Hematopoietic multipotent progenitor cell treated with erythropoietin and hydrocortisone succinate and interleukin-3 and kit ligand, for 15 days (in vitro differentiated cells): ENCODE results near the gene HGFAC.

ENCODE experiments used
- DNase-seq: peaks from one replicate; pipeline ENCODE4 v3.0.0-alpha.2; 2015; ENCODE audit warnings: low spot score

The HGFAC gene

GRCh38 chr4:3486541-3487540 lies 45.1 kb downstream of the HGFAC start:
- no peak for DNase-seq

GRCh38 chr4:3487861-3488260 lies 46.1 kb downstream of the HGFAC start:
- DNase-seq: no peak

- no peak for DNase-seq
Observed at GRCh38 chr4:3488820-3489219, 47.1 kb downstream of the HGFAC start.

GRCh38 chr4:3489451-3489962 lies 47.7 kb downstream of the HGFAC start:
- no peak for DNase-seq

GRCh38 chr4:3491681-3492405 lies 50.1 kb downstream of the HGFAC start:
- no peak for DNase-seq

- no peak for DNase-seq
Observed at GRCh38 chr4:3492741-3493719, 51.3 kb downstream of the HGFAC start.

GRCh38 chr4:3493720-3494461 lies 52.1 kb downstream of the HGFAC start:
- DNase-seq: no peak

GRCh38 chr4:3494462-3494871 lies 52.7 kb downstream of the HGFAC start:
- no peak for DNase-seq

GRCh38 chr4:3495204-3495975 lies 53.6 kb downstream of the HGFAC start:
- DNase-seq: no peak

GRCh38 chr4:3496021-3496420 lies 54.3 kb downstream of the HGFAC start:
- DNase-seq: no peak

- no peak for DNase-seq
Observed at GRCh38 chr4:3497095-3497494, 55.3 kb downstream of the HGFAC start.

- DNase-seq: no peak
Observed at GRCh38 chr4:3497523-3498389, 56.0 kb downstream of the HGFAC start.

- no peak for DNase-seq
Observed at GRCh38 chr4:3498407-3498806, 56.6 kb downstream of the HGFAC start.
